Stimulated activated naive CD4-positive, alpha-beta T cell treated with Interleukin-2 at 50 U/mL for 16 hours (primary cell): ENCODE measurements around the gene ISCU.
"Not testable (repeated sequence)": the region's sequence is repeated elsewhere in the genome, so short reads cannot be mapped to it uniquely, and the experiment has no call there.

ENCODE experiments used
- DNase-seq: peaks from one replicate; lab custom pipeline; 2025; lab: John Stamatoyannopoulos, UW

The ISCU gene

DNA sequence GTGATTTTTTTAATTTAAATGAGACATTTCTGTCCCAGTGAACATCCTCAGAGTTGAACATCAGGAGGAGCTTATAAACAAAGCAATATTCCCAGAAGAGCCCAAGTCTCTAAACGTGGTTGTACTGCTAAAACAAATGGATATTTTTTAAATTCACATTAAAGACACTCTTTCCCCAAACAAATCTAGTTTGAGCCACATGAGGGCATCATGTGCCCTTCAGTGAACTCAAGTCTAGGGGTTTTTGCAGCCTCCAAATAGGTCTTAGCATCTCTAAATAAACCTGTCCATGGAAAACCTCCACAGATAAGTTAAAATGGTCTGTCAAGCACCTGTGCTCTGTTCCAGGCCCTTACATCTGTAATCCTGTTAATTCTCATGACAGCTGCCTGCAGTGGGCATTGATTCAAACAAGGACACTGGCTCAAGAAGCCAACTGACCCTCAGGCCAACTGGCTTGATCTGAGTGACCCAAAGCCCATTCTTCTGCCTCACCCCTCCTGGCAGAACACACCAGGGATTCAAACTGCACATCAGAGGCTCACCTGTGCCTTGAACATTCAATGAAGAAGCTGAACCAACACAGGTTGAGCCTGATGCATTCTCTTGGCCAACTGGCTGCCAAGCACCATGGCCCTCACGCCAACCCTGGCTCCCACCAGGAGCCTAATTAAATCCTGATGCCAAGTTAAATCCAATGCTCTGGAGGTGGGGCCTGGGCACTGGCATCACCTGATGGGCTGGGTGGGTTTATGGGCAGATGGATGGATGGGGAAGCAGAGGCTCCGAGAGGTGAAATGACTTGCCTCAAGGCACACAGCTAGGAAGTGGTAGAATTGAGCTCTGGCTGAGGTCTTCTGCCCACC, 8.6 kb downstream of the ISCU start:
- no peak for DNase-seq

DNA sequence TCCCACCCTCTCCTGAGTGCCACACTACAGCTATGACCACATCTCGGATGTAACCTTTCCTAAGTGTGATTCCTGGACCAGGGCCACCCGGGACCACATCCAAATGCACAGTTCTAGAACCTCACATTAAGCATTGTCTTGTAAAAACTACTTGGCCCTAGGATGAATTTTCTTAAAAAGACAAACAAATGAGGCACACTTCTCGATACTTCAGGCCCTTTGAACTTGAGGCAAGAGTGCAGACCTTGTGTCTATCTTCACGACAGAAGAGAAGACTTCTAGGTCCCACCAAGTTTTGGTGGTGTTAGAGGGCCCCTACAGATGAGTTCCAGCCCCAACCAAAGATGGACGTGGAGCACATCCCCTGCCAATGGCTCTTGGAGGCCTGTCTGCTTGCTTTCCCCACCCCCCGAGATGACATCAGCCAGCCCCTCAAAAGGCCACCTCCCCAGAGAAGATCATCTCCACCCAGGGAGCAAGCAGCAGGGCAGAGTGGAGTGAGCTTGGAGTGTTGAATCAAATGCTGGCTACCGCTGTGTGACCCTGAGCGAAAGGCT, 9.3 kb downstream of the ISCU start:
- DNase-seq: no peak

DNA sequence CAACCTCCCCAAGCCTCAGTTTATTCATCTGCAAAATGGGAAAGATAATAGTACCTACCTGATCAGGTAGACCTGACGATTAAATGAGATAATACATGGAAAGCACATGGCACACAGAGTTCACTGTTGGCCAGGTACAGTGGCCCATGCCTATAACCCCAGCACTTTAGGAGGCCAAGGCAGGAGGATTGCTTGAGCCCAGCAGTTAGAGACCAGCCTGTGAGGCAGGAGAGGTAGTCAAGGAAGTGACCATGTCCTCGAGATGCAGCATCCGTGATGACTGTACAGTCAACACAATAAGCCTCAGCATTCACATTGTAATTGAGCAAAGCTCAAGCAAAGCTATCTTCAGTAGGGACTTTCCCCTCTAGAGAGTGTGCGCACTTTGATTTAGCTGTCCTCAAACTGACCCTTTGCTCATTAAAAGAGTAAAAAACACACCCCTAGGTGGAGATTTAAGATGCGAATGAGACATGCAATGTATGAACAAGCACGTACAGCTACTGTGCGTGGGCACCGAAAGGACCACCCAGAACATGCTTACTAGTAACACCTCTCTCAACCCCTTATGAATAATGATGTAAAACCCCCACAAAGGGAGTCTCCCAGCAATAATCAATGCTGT, 9.9 kb downstream of the ISCU start:
- no peak for DNase-seq

DNA sequence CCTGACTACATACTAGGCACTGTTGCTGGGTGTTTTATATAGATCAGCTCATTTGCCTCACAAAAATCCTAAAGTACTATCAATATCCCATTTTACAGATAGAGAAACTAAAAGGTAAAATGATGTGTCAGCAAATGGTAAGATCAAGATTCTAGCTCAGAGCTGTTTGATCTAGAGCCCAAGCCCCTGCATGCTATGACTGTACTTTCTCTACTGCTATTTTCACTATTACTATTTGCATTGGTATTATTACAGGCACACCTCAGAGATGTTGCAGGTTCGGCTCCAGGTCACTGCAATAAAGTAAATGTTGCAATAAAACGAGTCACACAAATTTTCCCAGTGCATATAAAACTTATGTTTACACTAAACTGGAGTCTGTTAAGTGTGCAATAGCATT, 10.9 kb downstream of the ISCU start:
- DNase-seq: no peak

DNA sequence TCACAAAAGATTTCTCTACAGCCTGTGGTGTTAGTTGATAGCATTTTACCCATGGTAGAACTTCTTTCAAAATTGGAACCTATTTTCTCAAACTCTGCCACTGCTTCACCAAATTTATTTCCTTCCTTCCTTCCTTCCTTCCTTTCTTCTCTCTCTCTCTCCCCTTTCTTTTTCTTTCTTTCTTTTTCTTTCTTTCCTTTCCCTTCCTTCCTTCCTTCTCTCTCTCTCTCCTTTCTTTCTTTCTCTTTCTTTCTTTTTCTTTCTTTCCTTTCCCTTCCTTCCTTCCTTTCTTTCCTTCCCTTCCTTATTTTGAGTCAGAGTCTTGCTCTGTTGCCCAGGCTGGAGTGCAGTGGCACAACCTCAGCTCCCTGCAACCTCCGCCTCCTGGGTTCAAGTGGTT, 11.9 kb downstream of the ISCU start:
- DNase-seq: not testable (repeated sequence)

DNA sequence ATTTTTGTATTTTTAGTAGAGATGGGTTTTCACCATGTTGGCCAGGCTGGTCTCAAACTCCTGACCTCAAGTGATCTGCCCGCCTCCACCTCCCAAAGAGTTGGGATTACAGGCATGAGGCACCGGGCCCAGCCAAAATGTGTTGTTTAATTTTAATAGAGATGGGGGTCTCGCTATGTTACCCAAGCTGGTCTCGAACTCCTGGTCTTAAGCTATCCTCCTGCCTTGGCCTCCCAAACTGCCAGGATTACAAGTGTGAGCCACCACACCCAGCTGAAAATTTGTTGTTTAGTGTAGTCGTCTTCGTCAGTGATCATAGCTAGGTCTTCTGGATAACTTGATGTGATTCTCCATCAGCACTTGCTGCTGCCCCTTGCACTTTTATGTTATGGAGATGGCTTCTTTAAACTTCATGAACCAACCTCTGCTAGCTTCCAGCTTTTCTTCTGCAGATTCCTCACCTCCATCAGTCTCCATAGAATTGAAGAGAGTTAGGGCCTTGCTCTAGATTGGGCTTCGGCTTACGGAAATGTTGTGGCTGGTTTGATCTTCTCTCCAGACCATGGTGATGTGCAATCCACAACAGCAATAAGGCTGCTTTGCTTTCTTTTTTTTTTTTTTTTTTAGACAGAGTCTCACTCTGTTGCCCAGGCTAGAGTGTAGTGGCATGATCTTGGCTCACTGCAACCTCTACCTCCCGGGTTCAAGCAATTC, 13.0 kb downstream of the ISCU start:
- DNase-seq: no peak

DNA sequence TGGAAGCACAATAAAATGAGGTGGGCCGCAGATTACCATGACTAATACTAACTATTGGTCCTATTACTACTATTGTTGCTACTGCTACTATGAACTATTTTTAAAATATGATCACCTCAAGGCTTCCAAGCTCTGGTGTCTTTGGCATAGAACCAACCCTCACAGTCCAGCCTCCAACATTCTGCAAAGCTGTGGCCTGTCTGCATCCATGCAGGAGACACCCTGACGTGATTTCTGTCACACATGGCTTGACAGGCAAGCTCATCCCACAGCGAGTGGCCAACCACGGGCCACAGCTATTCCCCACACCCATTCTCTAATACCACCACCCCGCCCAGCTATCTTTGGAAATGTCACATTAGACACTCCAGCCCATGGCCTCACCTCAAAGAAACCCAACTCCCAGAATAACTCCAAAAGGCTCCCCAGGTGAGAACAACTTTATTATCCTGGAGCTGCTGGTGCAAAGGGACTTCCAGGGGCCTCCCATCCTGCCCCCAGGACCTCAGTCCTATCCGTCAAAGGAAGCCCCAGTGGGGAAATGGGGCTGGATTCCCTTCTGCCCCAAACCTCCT, 14.4 kb downstream of the ISCU start:
- DNase-seq: no peak

DNA sequence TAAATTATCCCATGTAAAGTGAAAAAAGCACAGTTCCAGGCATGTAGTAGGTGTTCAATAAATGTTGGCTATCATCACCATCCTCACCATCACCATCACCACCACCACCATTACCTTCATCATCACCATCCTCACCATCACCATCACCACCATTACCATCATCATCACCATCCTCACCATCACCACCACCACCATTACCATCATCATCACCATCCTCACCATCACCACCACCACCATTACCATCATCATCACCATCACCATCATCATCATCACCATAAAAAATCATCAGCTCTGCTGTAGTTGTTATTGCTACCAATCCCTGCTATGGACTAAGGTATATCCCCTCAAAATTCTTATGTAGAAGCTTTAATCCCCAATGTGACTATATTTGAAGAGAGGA, 15.1 kb downstream of the ISCU start:
- no peak for DNase-seq

DNA sequence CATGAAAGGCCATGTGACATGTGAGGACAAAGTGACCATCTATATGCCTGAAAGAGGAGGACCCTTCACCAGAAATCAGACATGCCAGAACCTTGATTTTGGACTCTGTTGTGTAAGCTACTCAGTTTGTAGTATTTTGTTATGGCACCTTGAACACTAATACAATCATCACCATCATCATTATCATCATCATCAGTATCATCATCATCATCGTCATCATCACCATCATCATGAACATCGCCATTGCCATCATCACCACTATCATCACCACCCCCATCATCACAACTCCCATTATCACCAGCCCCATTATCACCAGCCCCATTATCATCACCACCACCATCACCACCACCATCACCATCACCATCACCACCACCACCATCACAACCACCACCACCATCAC, 15.9 kb downstream of the ISCU start:
- DNase-seq: no peak

DNA sequence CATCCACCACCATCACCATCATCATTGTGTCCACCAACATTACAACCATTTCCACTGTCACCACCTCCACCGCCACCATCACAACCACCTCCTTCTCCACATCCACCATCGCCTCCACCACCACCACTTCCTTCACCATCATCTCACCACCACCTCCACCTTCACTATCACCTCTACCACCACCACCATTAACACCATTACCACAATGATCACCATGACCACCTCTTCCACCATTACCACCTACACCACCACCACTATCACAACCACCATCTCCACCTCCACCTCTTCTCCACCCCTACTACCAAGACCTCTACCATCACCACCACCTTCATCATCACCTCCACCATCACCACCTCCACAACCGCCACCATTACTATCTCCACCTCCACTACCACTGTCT, 16.4 kb downstream of the ISCU start:
- no peak for DNase-seq

DNA sequence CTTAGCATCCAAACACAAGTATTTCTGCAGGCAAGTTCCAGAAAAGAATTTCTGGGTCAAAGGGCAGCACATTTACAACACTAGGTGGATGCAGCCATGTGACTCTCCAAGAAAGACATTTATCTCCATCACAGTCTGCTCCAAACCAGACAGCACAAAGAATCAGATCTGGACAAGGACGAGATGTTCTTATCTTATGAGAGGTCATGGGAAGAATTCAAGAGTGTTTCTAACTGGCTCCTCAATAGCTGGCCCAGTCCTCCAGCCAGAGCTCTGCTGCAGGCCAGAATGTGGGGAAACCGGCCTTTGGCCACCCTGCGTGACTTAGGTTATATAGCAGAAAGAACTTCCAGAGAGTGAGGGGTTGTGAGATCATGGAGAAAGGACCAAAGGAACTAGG, 18.1 kb downstream of the ISCU start:
- no peak for DNase-seq

DNA sequence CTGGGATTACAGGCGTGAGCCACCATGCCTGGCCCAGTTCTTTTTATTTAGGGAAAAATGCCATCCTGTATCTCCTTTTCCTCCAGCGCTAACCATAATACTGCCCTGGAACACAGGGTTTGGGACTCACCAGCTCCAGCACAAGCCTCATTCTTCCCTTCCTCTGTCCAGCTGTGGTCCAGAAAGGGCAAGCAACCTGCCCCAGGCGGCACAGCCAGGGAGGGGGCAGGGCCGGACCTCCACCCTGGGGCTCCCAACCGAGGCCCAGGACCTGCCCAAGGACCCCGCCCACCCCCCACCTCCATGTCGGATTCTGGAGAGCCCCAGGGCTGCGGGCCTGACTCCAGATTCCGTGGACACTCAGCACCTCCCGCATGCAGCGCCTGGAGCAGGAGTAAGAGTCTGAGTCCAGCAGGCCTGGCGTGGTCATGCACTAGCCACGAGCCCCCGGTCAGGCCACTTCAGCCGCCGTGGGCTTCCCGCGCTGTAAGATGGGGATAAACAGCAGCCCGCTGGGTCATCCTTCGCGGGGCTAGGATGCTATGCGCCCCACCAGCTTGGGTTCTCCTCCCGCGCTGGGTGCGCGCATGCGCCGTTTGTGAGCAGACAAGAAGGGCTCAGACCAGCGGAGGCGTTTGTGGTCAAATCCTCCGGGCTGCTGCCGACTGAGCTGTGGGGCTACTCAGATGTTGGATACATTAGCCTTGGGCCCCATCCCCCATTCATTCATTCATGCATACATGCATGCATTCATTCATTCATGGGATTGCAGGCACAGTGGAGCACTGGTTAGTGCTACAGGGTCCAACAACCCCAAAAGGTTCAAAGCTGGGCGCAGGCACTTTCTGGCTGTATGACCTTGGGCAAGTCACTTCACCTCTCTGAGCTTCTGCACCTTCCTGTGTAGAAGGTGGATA, 19.2 kb downstream of the ISCU start:
- no peak for DNase-seq

DNA sequence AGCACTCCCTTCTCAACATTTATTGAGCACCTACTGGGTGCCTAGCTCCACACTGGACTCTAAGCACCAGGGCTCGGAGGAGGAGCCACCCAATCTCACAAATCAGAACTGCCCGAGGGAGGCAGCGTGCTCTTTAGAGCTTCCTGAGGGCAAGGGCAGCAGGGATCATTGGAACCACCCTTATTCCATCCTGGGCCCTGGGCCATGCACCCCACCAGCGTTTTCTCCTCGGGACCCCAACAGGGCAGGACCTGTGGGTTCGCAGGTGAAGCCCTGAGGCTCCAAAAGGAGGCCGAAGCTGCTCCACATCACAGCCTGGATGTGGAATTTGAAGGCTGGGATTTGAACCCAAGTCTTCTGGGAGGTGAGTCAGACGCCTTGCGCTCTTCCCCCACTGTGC, 20.1 kb downstream of the ISCU start:
- no peak for DNase-seq

DNA sequence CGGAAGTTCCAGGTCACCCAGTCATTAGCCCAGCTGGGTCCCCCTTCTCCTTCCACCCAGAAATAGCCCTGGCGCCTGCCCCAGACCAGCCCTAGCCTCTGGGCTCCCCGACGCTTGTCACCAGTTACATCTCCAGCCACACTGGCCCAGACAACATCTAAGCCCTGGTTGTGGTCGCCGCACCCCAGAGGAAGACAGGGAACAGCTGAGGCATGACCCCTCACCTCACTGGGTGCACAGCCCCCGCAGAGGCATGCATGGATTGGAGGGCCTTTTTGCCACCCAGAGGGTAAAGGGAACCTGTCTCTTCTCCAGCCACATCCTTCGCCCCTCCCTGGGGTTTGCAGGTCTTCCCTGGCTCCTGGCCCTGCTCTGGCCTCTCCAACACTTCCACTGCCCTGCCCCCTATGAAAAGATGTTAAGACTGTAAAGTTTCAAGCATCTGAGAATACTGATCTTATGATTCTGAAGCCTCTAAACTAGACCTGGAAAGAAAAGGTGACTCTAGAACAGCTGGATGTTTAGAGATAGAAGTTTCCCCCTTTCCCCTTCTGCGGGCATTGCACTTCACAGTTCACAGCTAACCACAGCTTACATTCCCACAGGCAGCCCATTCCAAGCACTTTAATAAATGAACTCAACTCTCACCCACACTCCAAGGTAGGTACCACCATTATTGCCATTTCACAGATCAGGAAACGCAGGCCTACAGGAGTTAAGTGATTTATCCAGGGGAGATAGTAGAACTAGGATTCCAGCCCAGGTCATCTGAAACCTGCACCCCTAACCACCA, 20.8 kb downstream of the ISCU start:
- DNase-seq: no peak

DNA sequence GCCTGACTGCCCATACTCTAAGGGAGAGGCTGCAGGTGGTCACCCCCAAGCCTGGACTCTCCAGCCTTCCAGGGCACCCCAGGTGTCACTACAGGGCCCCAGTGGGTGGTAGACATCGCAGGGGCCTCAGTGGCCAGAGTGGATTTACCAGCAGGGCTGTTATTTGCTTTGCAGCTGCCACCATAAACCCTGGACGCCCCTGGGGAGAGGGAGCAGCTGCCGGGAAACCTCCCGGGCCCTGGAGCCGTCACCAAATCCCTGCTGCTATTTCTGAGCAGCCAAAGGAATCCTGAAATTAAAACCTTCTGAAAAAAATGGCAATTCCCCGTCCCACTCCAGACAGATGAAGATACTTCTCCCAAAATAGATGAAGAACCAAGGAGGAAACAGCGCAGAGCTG, 21.6 kb downstream of the ISCU start:
- no peak for DNase-seq

DNA sequence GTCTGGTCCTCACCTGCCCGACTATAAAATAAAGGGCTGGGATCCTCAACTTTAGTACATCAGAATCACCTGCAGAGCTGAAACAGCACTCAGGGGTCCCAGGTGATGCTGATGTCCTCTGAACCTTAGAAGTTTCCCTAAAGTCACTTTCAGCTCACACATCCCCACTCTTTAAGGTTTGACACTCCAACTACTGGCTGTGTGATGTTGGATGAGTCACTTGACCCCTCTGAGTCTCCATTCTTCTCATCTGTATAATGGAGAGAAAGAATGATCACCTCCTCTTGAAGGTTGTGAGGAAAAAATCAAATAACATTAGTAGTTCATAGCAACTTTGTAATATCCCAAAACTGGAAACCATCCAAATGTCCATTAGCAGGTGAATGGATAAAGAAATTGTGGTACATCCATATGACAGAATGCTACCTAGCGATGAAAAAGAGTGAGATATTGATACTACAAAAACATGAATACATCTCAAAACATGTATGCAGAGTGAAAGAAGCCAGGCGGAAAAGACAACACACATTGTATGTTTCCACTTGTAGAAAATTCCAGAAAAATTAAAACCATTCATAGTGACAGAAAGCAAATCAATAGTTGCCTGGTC, 22.2 kb downstream of the ISCU start:
- DNase-seq: no peak

DNA sequence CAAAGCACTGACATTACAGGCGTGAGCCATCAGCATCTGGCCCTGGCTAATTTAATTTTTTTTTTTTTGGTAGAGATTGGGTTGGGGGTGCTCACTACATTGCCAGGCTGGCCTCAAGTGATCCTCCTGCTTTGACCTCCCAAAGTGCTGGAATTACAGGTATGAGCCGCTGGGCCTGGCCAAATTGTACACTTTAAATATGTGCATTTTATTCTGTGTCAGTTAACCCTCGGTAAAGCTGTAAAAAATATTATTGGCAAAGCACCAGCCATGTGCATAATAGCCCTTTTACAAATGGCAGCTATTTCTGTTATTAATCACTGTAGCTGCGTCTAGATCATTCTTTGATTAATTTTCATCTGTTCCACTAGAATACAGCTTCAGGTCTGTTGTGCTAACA, 23.5 kb downstream of the ISCU start:
- DNase-seq: no peak

DNA sequence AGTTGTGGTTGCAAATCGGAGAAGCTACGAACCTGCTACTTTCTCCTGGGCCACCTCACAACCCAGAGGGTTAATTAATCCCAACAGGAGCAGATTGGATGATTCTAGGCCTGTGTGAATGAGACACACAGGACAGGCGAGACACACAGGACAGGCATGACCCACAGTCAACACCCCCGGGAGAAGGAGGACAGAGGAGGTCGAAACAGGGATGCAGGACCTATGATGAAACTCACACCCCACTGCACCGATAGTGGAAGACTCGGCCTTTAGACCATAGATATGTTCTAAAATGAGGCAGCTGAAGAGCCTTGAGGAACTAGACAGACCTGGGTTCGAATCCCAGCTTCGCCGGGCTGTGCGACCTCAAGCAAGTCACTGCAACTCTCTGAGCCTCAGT, 23.9 kb downstream of the ISCU start:
- DNase-seq: no peak

DNA sequence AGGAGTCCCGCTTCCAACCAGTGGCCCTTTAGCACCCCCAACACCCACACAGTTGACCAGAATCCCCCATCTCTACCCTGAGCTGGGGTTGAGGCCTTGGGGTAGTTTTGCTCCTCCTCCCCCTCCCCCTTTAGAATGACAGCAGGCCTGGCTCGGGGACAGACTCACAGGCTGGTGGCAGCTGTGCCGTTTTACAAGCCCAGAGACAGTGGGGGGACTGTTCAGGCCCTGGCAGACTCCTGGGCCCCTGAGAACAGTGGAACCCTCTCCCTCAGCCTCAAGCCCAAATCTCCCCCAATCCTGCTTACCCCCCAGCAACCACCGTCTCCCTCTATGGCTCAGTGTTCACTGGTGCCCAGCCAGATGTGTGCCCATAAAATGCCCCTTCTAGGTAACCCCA, 25.4 kb downstream of the ISCU start:
- DNase-seq: no peak
